GM23338 (cell line): ENCODE results near the gene SEC11A.

Experiments used
- CREB1 ChIP-seq: fragments of 250-450 bp; sonication (Bioruptor Pico); IDR thresholded peaks from 2 replicates; pipeline ENCODE4 v1.5.0; 2020; ENCODE audit warnings: low read depth, mild to moderate bottlenecking, moderate library complexity
- EZH2 ChIP-seq: fragments of 200-600 bp; sonication (generic); IDR thresholded peaks from one replicate; pipeline ENCODE4 v1.8.0; 2017; ENCODE audit warnings: antibody characterized with exemption, mild to moderate bottlenecking, low read depth; ENCODE audit not compliant: unreplicated experiment
- EZH2phosphoT487 ChIP-seq: fragments of 200-600 bp; sonication (generic); IDR thresholded peaks from one replicate; pipeline ENCODE4 v1.8.1; 2018; ENCODE audit warnings: antibody characterized with exemption; ENCODE audit not compliant: unreplicated experiment
- JUNB ChIP-seq: IDR thresholded peaks from one replicate; pipeline ENCODE4 v1.6.1; 2016; ENCODE audit warnings: antibody characterized with exemption; ENCODE audit not compliant: unreplicated experiment
- NANOG ChIP-seq: IDR thresholded peaks from 2 replicates; pipeline ENCODE4 v1.6.1; 2016; ENCODE audit warnings: antibody characterized with exemption, borderline replicate concordance
- POLR2AphosphoS5 ChIP-seq: IDR thresholded peaks from 2 replicates; pipeline ENCODE4 v1.6.1; 2016; ENCODE audit warnings: antibody characterized with exemption, low read depth
- STAT1 ChIP-seq: IDR thresholded peaks from one replicate; pipeline ENCODE4 v1.6.1; 2016; ENCODE audit warnings: antibody characterized with exemption; ENCODE audit not compliant: unreplicated experiment
- ZNF114 ChIP-seq: fragments of 250-450 bp; sonication (Bioruptor Pico); IDR thresholded peaks from 2 replicates; pipeline ENCODE4 v1.5.0; 2020; ENCODE audit warnings: mild to moderate bottlenecking, moderate library complexity
- ZNF331 ChIP-seq: fragments of 250-450 bp; sonication (Bioruptor Pico); IDR thresholded peaks from 2 replicates; pipeline ENCODE4 v1.5.0; 2020; ENCODE audit warnings: low read depth, mild to moderate bottlenecking, moderate library complexity
- TF ChIP-seq, protein P1 (sequence below), 2 experiments: fragments of 200-600 bp in 1 of 2; sonication (generic) in 1 of 2; conservative IDR thresholded peaks; 2 replicates each; pipeline versions ENCODE4 v1.5.1 to v1.6.1; 2016 to 2017; ENCODE audit warnings: antibody characterized with exemption in 2 of 2, low read depth in 2 of 2, mild to moderate bottlenecking in 2 of 2, moderate library complexity in 1 of 2
- TF ChIP-seq, protein P2 (sequence below): IDR thresholded peaks from one replicate; pipeline ENCODE4 v1.6.1; 2018; ENCODE audit warnings: antibody characterized with exemption; ENCODE audit not compliant: unreplicated experiment
- TF ChIP-seq, protein P3 (sequence below): IDR thresholded peaks from 2 replicates; pipeline ENCODE4 v1.6.1; 2016; ENCODE audit warnings: antibody characterized with exemption

DNA sequence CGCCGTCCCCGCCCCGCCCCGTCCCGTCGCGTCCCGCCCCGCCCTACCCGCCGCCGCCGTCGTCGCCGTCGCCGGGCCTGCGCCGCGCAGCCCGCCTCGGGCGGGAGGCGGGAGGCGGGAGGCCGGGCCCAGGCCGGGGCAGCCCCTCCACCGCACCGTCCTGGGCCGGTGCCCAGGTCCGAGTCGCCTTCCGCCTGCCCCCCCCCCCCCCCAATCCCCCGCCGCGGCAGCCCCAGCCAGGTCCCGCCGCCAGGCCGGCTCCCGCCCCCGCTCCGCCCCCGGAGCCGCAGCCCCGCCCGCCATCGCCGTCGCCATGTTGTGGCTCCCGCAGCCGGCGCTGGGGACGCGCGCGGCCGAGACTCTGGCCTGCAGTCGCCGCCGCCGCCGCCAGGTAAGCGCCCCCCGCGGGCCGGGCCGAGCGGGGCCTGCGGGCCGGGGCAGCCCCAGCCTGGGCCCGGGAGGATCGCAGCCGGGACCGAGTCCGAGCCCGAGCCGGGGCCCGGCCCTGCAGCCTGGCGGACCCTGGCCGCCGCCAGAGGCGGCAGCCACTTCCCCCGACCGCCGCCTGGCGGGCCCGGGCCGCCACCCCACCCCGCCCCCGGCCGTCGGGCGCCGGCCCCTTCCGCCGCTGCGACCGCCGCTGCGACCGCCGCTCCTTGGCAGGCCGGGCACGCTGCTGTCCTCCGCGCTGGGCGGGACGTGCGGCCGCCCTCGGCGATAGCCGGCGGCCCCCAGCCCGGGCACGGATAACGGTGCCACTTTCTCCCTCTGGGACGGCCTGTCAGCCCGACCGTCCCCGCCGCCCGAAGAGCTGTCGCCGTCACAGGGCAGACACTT, 32.6 kb upstream of the SEC11A start, which contains the start of gene ZNF592:
- TF ChIP-seq, protein P1, sequence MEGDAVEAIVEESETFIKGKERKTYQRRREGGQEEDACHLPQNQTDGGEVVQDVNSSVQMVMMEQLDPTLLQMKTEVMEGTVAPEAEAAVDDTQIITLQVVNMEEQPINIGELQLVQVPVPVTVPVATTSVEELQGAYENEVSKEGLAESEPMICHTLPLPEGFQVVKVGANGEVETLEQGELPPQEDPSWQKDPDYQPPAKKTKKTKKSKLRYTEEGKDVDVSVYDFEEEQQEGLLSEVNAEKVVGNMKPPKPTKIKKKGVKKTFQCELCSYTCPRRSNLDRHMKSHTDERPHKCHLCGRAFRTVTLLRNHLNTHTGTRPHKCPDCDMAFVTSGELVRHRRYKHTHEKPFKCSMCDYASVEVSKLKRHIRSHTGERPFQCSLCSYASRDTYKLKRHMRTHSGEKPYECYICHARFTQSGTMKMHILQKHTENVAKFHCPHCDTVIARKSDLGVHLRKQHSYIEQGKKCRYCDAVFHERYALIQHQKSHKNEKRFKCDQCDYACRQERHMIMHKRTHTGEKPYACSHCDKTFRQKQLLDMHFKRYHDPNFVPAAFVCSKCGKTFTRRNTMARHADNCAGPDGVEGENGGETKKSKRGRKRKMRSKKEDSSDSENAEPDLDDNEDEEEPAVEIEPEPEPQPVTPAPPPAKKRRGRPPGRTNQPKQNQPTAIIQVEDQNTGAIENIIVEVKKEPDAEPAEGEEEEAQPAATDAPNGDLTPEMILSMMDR (conservative IDR thresholded peaks at IDR 0.05; ENCODE audit: low read depth in 2 of 2), result no peak
- TF ChIP-seq, protein P2, sequence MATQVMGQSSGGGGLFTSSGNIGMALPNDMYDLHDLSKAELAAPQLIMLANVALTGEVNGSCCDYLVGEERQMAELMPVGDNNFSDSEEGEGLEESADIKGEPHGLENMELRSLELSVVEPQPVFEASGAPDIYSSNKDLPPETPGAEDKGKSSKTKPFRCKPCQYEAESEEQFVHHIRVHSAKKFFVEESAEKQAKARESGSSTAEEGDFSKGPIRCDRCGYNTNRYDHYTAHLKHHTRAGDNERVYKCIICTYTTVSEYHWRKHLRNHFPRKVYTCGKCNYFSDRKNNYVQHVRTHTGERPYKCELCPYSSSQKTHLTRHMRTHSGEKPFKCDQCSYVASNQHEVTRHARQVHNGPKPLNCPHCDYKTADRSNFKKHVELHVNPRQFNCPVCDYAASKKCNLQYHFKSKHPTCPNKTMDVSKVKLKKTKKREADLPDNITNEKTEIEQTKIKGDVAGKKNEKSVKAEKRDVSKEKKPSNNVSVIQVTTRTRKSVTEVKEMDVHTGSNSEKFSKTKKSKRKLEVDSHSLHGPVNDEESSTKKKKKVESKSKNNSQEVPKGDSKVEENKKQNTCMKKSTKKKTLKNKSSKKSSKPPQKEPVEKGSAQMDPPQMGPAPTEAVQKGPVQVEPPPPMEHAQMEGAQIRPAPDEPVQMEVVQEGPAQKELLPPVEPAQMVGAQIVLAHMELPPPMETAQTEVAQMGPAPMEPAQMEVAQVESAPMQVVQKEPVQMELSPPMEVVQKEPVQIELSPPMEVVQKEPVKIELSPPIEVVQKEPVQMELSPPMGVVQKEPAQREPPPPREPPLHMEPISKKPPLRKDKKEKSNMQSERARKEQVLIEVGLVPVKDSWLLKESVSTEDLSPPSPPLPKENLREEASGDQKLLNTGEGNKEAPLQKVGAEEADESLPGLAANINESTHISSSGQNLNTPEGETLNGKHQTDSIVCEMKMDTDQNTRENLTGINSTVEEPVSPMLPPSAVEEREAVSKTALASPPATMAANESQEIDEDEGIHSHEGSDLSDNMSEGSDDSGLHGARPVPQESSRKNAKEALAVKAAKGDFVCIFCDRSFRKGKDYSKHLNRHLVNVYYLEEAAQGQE, result no peak
- TF ChIP-seq POLR2AphosphoS5 (peak; percentile 20; the same call in 1 of the 2 replicates), STAT1 (no peak), EZH2phosphoT487 (no peak), EZH2 (no peak), ZNF114 (CRISPR knock-in tag) (no peak), CREB1 (CRISPR knock-in tag) (no peak), JUNB (no peak), NANOG (no peak), ZNF331 (CRISPR knock-in tag) (no peak)
- TF ChIP-seq, protein P3, sequence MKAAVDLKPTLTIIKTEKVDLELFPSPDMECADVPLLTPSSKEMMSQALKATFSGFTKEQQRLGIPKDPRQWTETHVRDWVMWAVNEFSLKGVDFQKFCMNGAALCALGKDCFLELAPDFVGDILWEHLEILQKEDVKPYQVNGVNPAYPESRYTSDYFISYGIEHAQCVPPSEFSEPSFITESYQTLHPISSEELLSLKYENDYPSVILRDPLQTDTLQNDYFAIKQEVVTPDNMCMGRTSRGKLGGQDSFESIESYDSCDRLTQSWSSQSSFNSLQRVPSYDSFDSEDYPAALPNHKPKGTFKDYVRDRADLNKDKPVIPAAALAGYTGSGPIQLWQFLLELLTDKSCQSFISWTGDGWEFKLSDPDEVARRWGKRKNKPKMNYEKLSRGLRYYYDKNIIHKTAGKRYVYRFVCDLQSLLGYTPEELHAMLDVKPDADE, result no peak
